ENCODE data around the gene C1orf141.
A peak's percentile ranks its signal among the peaks of the same experiment; 100 is the strongest.
"Not testable (repeated sequence)": the region's sequence is repeated elsewhere in the genome, so short reads cannot be mapped to it uniquely, and the experiment has no call there.

Gene C1orf141

GRCh38 chr1:67085326-67085725 is 49.4 kb downstream of the C1orf141 start:
- Mint-ChIP-seq H3K9me3 (ENCODE audit: low read depth) (no peaks in the 10 kb centered on the region), H3K27ac (no peak overlapping the region), H3K36me3 (no peaks in the 10 kb centered on the region), H3K4me1 (ENCODE audit: low read depth) (no peaks in the 10 kb centered on the region), H3K27me3 (no peaks in the 10 kb centered on the region), H3K4me3 (no peak overlapping the region)

- H3K4me1 Mint-ChIP-seq (ENCODE audit: low read depth) = no peaks in the 10 kb centered on the region
- no peak overlapping the region for H3K27ac Mint-ChIP-seq
- H3K27me3 Mint-ChIP-seq = no peaks in the 10 kb centered on the region
These were observed 49.9 kb downstream of the C1orf141 start for GRCh38 chr1:67084765-67085318.

GRCh38 chr1:67078291-67078690 is 56.5 kb downstream of the C1orf141 start:
- H3K36me3 Mint-ChIP-seq = peaks cover 3% of the 10 kb centered on the region
- H3K27me3 Mint-ChIP-seq = no peaks in the 10 kb centered on the region
- H3K27ac Mint-ChIP-seq = no peak overlapping the region
- H3K4me1 Mint-ChIP-seq (ENCODE audit: low read depth) = no peaks in the 10 kb centered on the region
- no peak overlapping the region for H3K4me3 Mint-ChIP-seq
- no peaks in the 10 kb centered on the region for H3K9me3 Mint-ChIP-seq (ENCODE audit: low read depth)

More at GRCh38 chr1:67084765-67085318, 49.9 kb downstream of the C1orf141 start:
- no peaks in the 10 kb centered on the region for H3K9me3 Mint-ChIP-seq (ENCODE audit: low read depth)
- H3K36me3 Mint-ChIP-seq = no peaks in the 10 kb centered on the region
- H3K4me3 Mint-ChIP-seq = no peak overlapping the region

- Mint-ChIP-seq H3K27ac (no peak overlapping the region), H3K4me3 (no peak overlapping the region), H3K36me3 (peaks cover 7% of the 10 kb centered on the region), H3K4me1 (ENCODE audit: low read depth) (no peaks in the 10 kb centered on the region), H3K27me3 (peaks cover 1% of the 10 kb centered on the region), H3K9me3 (ENCODE audit: low read depth) (peaks cover 4% of the 10 kb centered on the region)
These were observed 57.2 kb downstream of the C1orf141 start for GRCh38 chr1:67077593-67077992.

- Mint-ChIP-seq H3K9me3 (ENCODE audit: low read depth) (peaks cover 5% of the 10 kb centered on the region), H3K4me3 (no peak overlapping the region), H3K36me3 (peaks cover 15% of the 10 kb centered on the region), H3K27ac (no peak overlapping the region), H3K27me3 (peaks cover 1% of the 10 kb centered on the region), H3K4me1 (ENCODE audit: low read depth) (no peaks in the 10 kb centered on the region)
These were observed 62.0 kb downstream of the C1orf141 start for GRCh38 chr1:67072749-67073148.

GRCh38 chr1:67067655-67068054 is 67.1 kb downstream of the C1orf141 start:
- H3K4me3 Mint-ChIP-seq; H3K9me3 Mint-ChIP-seq (ENCODE audit: low read depth); H3K27ac Mint-ChIP-seq; H3K4me1 Mint-ChIP-seq (ENCODE audit: low read depth); H3K27me3 Mint-ChIP-seq: not testable (repeated sequence)
- peaks cover 16% of the 10 kb centered on the region for H3K36me3 Mint-ChIP-seq

- Mint-ChIP-seq H3K9me3 (ENCODE audit: low read depth) (peaks cover 3% of the 10 kb centered on the region), H3K4me1 (ENCODE audit: low read depth) (no peaks in the 10 kb centered on the region), H3K27me3 (no peaks in the 10 kb centered on the region), H3K4me3 (no peak overlapping the region), H3K27ac (no peak overlapping the region), H3K36me3 (peaks cover 4% of the 10 kb centered on the region)
These were observed 72.4 kb downstream of the C1orf141 start for GRCh38 chr1:67062412-67062811.

GRCh38 chr1:67061266-67061665 is 73.5 kb downstream of the C1orf141 start:
- Mint-ChIP-seq H3K27ac (no peak overlapping the region), H3K27me3 (no peaks in the 10 kb centered on the region), H3K9me3 (ENCODE audit: low read depth) (no peaks in the 10 kb centered on the region), H3K4me1 (ENCODE audit: low read depth) (no peaks in the 10 kb centered on the region), H3K36me3 (no peaks in the 10 kb centered on the region), H3K4me3 (no peak overlapping the region)

- H3K4me1 Mint-ChIP-seq (ENCODE audit: low read depth) = no peaks in the 10 kb centered on the region
- no peaks in the 10 kb centered on the region for H3K27me3 Mint-ChIP-seq
- no peak overlapping the region for H3K4me3 Mint-ChIP-seq
- no peaks in the 10 kb centered on the region for H3K36me3 Mint-ChIP-seq
- H3K27ac Mint-ChIP-seq = no peak overlapping the region
- no peaks in the 10 kb centered on the region for H3K9me3 Mint-ChIP-seq (ENCODE audit: low read depth)
These were observed 74.0 kb downstream of the C1orf141 start for GRCh38 chr1:67060811-67061218.

GRCh38 chr1:67059346-67059745 is 75.4 kb downstream of the C1orf141 start:
- H3K36me3 Mint-ChIP-seq = no peaks in the 10 kb centered on the region
- H3K4me3 Mint-ChIP-seq = no peak overlapping the region
- no peaks in the 10 kb centered on the region for H3K27me3 Mint-ChIP-seq
- no peaks in the 10 kb centered on the region for H3K9me3 Mint-ChIP-seq (ENCODE audit: low read depth)
- no peak overlapping the region for H3K27ac Mint-ChIP-seq
- peaks cover 6% of the 10 kb centered on the region for H3K4me1 Mint-ChIP-seq (ENCODE audit: low read depth)

- no peaks in the 10 kb centered on the region for H3K27me3 Mint-ChIP-seq
These were observed 76.0 kb downstream of the C1orf141 start for GRCh38 chr1:67058761-67059160.

GRCh38 chr1:67058242-67058641 is 76.5 kb downstream of the C1orf141 start:
- Mint-ChIP-seq H3K27ac (no peak overlapping the region), H3K27me3 (no peaks in the 10 kb centered on the region), H3K36me3 (no peaks in the 10 kb centered on the region), H3K4me1 (ENCODE audit: low read depth) (peaks cover 6% of the 10 kb centered on the region), H3K9me3 (ENCODE audit: low read depth) (no peaks in the 10 kb centered on the region), H3K4me3 (no peak overlapping the region)

More at GRCh38 chr1:67058761-67059160, 76.0 kb downstream of the C1orf141 start:
- H3K9me3 Mint-ChIP-seq (ENCODE audit: low read depth) = no peaks in the 10 kb centered on the region
- no peak overlapping the region for H3K4me3 Mint-ChIP-seq
- H3K27ac Mint-ChIP-seq = no peak overlapping the region
- no peaks in the 10 kb centered on the region for H3K36me3 Mint-ChIP-seq
- peaks cover 6% of the 10 kb centered on the region for H3K4me1 Mint-ChIP-seq (ENCODE audit: low read depth)

GRCh38 chr1:67053785-67054772 is 80.7 kb downstream of the C1orf141 start, which contains the start of gene SLC35D1:
TSS of gene SLC35D1 (minus strand) at chr1:67054148. CDS start at chr1:67054013, 135 bp downstream.
- peak within 1 kb of the TSS; percentile 94 for H3K4me3 Mint-ChIP-seq
- H3K27me3 Mint-ChIP-seq = no peaks in the 10 kb centered on the region
- peaks cover 25% of the 10 kb centered on the region for H3K4me1 Mint-ChIP-seq (ENCODE audit: low read depth)
- H3K36me3 Mint-ChIP-seq = peaks cover 9% of the 10 kb centered on the region
- H3K9me3 Mint-ChIP-seq (ENCODE audit: low read depth) = no peaks in the 10 kb centered on the region
- H3K27ac Mint-ChIP-seq = peak within 1 kb of the TSS; percentile 93

- Mint-ChIP-seq H3K4me1 (ENCODE audit: low read depth) (peaks cover 25% of the 10 kb centered on the region), H3K27ac (no peak overlapping the region), H3K27me3 (no peaks in the 10 kb centered on the region), H3K36me3 (peaks cover 9% of the 10 kb centered on the region), H3K4me3 (peak overlapping the region; percentile 94), H3K9me3 (ENCODE audit: low read depth) (no peaks in the 10 kb centered on the region)
These were observed 81.3 kb downstream of the C1orf141 start for GRCh38 chr1:67053535-67053784.

- H3K27me3 Mint-ChIP-seq = no peaks in the 10 kb centered on the region
- peak overlapping the region; percentile 94 for H3K4me3 Mint-ChIP-seq
- no peaks in the 10 kb centered on the region for H3K9me3 Mint-ChIP-seq (ENCODE audit: low read depth)
- peaks cover 9% of the 10 kb centered on the region for H3K36me3 Mint-ChIP-seq
- peak overlapping the region; percentile 93 for H3K27ac Mint-ChIP-seq
- H3K4me1 Mint-ChIP-seq (ENCODE audit: low read depth) = peaks cover 25% of the 10 kb centered on the region
These were observed 81.8 kb downstream of the C1orf141 start for GRCh38 chr1:67052741-67053534.
